Measurements from ENCODE around the gene CLN6. TPM values are rescaled to one million over a fixed set of nuclear protein-coding genes. Genes with fewer than 3 reads are reported as not detected.
A peak's percentile ranks its signal among the peaks of the same experiment; 100 is the strongest.
"Not testable (repeated sequence)": the region's sequence is repeated elsewhere in the genome, so short reads cannot be mapped to it uniquely, and the experiment has no call there.

Gene CLN6
- total RNA-seq, 2 donors from 2014 or later = 10.7 to 12.3 TPM

- ATAC-seq (no peak), DNase-seq (peak; percentile 15)
- intact Hi-C loops (cut with DNase I) = no loop called here
Measured at GRCh38 chr15:68228143-68228970, 1.2 kb downstream of the CLN6 start.

GRCh38 chr15:68227643-68228142 is 1.8 kb downstream of the CLN6 start:
- peak; percentile 13 for DNase-seq
- ATAC-seq = no peak
- intact Hi-C loops (cut with DNase I) = no loop called here

GRCh38 chr15:68225442-68225841 is 4.1 kb downstream of the CLN6 start:
- ATAC-seq = not testable (repeated sequence)

GRCh38 chr15:68224546-68225250 is 4.8 kb downstream of the CLN6 start:
- intact Hi-C loops (cut with DNase I) = no loop called here

More at GRCh38 chr15:68225442-68225841, 4.1 kb downstream of the CLN6 start:
- intact Hi-C loops (cut with DNase I) = not testable (repeated sequence)
- DNase-seq = peak; percentile 2

GRCh38 chr15:68224108-68224507 is 5.4 kb downstream of the CLN6 start:
- DNase-seq (no peak), ATAC-seq (no peak)
- intact Hi-C loops (cut with DNase I) = no loop called here

More at GRCh38 chr15:68224546-68225250, 4.8 kb downstream of the CLN6 start:
- no peak for ATAC-seq
- peak; percentile 17 for DNase-seq

- intact Hi-C loops (cut with DNase I) = no loop called here
- ATAC-seq (no peak), DNase-seq (peak; percentile 2)
Measured at GRCh38 chr15:68223171-68223570, 6.4 kb downstream of the CLN6 start.

GRCh38 chr15:68222432-68222743 is 7.1 kb downstream of the CLN6 start:
- ATAC-seq; intact Hi-C loops (cut with DNase I); DNase-seq: not testable (repeated sequence)

GRCh38 chr15:68221530-68222431 is 7.7 kb downstream of the CLN6 start:
- intact Hi-C loops (cut with DNase I); ATAC-seq: not testable (repeated sequence)
- peak; percentile 13 for DNase-seq

GRCh38 chr15:68220967-68221366 is 8.6 kb downstream of the CLN6 start:
- intact Hi-C loops (cut with DNase I) = no loop called here
- peak; percentile 4 for DNase-seq
- no peak for ATAC-seq

GRCh38 chr15:68220489-68220888 is 9.0 kb downstream of the CLN6 start:
- ATAC-seq = no peak
- peak; percentile 7 for DNase-seq
- intact Hi-C loops (cut with DNase I) = no loop called here

- DNase-seq (peak; percentile 0), ATAC-seq (no peak)
- intact Hi-C loops (cut with DNase I) = no loop called here
Measured at GRCh38 chr15:68218847-68219798, 10.4 kb downstream of the CLN6 start.

GRCh38 chr15:68218331-68218730 is 11.2 kb downstream of the CLN6 start:
- DNase-seq (no peak), ATAC-seq (no peak)
- intact Hi-C loops (cut with DNase I) = no loop called here

GRCh38 chr15:68217341-68217740 is 12.2 kb downstream of the CLN6 start:
- ATAC-seq (no peak), DNase-seq (peak; percentile 3)
- intact Hi-C loops (cut with DNase I) = no loop called here

- intact Hi-C loops (cut with DNase I) = no loop called here
- no peak for DNase-seq
- no peak for ATAC-seq
Measured at GRCh38 chr15:68214838-68215254, 14.7 kb downstream of the CLN6 start.

GRCh38 chr15:68213991-68214837 is 15.3 kb downstream of the CLN6 start:
- ATAC-seq (no peak), DNase-seq (peak; percentile 17)
- intact Hi-C loops (cut with DNase I) = no loop called here

GRCh38 chr15:68213491-68213845 is 16.1 kb downstream of the CLN6 start:
- intact Hi-C loops (cut with DNase I) = not testable (repeated sequence)

GRCh38 chr15:68211656-68212320 is 17.7 kb downstream of the CLN6 start:
- no peak for ATAC-seq

More at GRCh38 chr15:68213491-68213845, 16.1 kb downstream of the CLN6 start:
- DNase-seq = peak; percentile 1
- ATAC-seq = not testable (repeated sequence)

More at GRCh38 chr15:68211656-68212320, 17.7 kb downstream of the CLN6 start:
- intact Hi-C loops (cut with DNase I) = no loop called here
- peak; percentile 10 for DNase-seq

Measured in left cardiac atrium (tissue), 4 donors.